Panc1 (cell line): ENCODE measurements around the gene LHFPL5. TPM values are rescaled to one million over a fixed set of nuclear protein-coding genes. Genes with fewer than 3 reads are reported as not detected.

Source experiments
- ATAC-seq: fragments of 200-7000 bp; cut with Tn5 transposase; 2 replicates; pipeline ENCODE4 v1.9.1; 2020; ENCODE audit warnings: mild to moderate bottlenecking, moderate library complexity
- BruUV-seq: library from RNA; stranded (reverse); fragments of 400-500 nt; replicated peaks from 2 replicates; lab custom pipeline; 2021; lab: Mats Ljungman, UMichigan
- CTCF ChIA-PET: fragments of 300-600 bp; sonication (Branson Sonifier 250); formaldehyde crosslinking; loops from one replicate; lab custom pipeline; 2022; ENCODE audit warnings: antibody characterized with exemption; lab: Charles Lee
- POLR2A ChIA-PET: fragments of 300-600 bp; sonication (Branson Sonifier 250); formaldehyde crosslinking; loops from one replicate; lab custom pipeline; 2022; ENCODE audit warnings: antibody characterized with exemption; lab: Charles Lee
- DNase-seq: peaks from one replicate; pipeline ENCODE4 v3.0.0-alpha.2; 2010; ENCODE audit warnings: low read depth, low spot score
- H3K27ac ChIP-seq: 2 replicates; pipeline ENCODE4 v1.5.1; 2011; ENCODE audit warnings: mild to moderate bottlenecking, low read length, inconsistent platforms
- H3K27me3 ChIP-seq: fragments of 200-500 bp; sonication (Bioruptor generic); 2 replicates; pipeline ENCODE4 v1.6.0; 2014; ENCODE audit warnings: low read length, inconsistent platforms; ENCODE audit not compliant: control insufficient read depth, insufficient read depth
- H3K36me3 ChIP-seq: fragments of 200-500 bp; sonication (Bioruptor generic); 2 replicates; pipeline ENCODE4 v1.5.1; 2014; ENCODE audit warnings: inconsistent platforms, mild to moderate bottlenecking, low read length, moderate library complexity; ENCODE audit not compliant: control insufficient read depth, insufficient read depth
- H3K4me1 ChIP-seq: 2 replicates; pipeline ENCODE4 v1.5.1; 2011; ENCODE audit warnings: inconsistent platforms, mild to moderate bottlenecking, low read length, moderate library complexity; ENCODE audit not compliant: control insufficient read depth, insufficient read depth
- H3K4me3 ChIP-seq, 2 experiments: 2 replicates each; pipeline ENCODE4 v1.5.1; 2011 to 2012; ENCODE audit warnings: low read depth in 2 of 2, low read length in 2 of 2, mild to moderate bottlenecking in 2 of 2, inconsistent platforms in 1 of 2, moderate library complexity in 1 of 2
- H3K9me3 ChIP-seq: fragments of 200-500 bp; sonication (Bioruptor generic); 2 replicates; pipeline ENCODE4 v1.5.1; 2014; ENCODE audit warnings: low read depth, mild to moderate bottlenecking, inconsistent platforms, low read length, moderate library complexity; ENCODE audit not compliant: control insufficient read depth, insufficient read depth
- POLR2AphosphoS5 ChIP-seq: IDR thresholded peaks from 2 replicates; pipeline ENCODE4 v1.6.1; 2012; ENCODE audit warnings: mild to moderate bottlenecking, low read depth, low read length, moderate library complexity
- SIN3A ChIP-seq: IDR thresholded peaks from 2 replicates; pipeline ENCODE4 v1.6.1; 2012; ENCODE audit warnings: low read depth, mild to moderate bottlenecking, low read length, moderate library complexity, borderline replicate concordance; ENCODE audit not compliant: insufficient read depth
- TCF7L2 ChIP-seq: IDR thresholded peaks from 2 replicates; pipeline ENCODE4 v1.6.1; 2011; ENCODE audit warnings: mild to moderate bottlenecking, low read depth, low read length, inconsistent platforms
- in situ Hi-C: cut with HindIII; loops from 2 replicates; pipeline ENCODE4 v1.10.0; 2016; ENCODE audit warnings: low sequenced_read_pairs, low pct_unique_long_range_greater_than_20kb
- intact Hi-C: fragments of 100-400 bp; cut with micrococcal nuclease; formaldehyde crosslinking; loops from one replicate; pipeline ENCODE4 v1.10.0; 2022; ENCODE audit not compliant: unreplicated experiment
- total RNA-seq: library from RNA; stranded (reverse); gene quantifications from one replicate; pipeline ENCODE4 v1.2.1, GENCODE V29; 2021; ENCODE audit not compliant: unreplicated experiment
- TF ChIP-seq, protein P1 (sequence below), 2 experiments: IDR thresholded peaks; 2 replicates each; pipeline ENCODE4 v1.6.1; 2011 to 2012; ENCODE audit warnings: low read depth in 2 of 2, control low read depth in 1 of 2, low read length in 1 of 2, mild to moderate bottlenecking in 1 of 2, moderate library complexity in 1 of 2; ENCODE audit not compliant: insufficient read depth in 1 of 2
- TF ChIP-seq, protein P2 (sequence below): fragments of 450-650 bp; IDR thresholded peaks from 2 replicates; pipeline ENCODE4 v1.5.1; 2017; ENCODE audit warnings: mild to moderate bottlenecking

Gene LHFPL5
- total RNA-seq, 1 experiment from 2014 or later: not detected

DNA sequence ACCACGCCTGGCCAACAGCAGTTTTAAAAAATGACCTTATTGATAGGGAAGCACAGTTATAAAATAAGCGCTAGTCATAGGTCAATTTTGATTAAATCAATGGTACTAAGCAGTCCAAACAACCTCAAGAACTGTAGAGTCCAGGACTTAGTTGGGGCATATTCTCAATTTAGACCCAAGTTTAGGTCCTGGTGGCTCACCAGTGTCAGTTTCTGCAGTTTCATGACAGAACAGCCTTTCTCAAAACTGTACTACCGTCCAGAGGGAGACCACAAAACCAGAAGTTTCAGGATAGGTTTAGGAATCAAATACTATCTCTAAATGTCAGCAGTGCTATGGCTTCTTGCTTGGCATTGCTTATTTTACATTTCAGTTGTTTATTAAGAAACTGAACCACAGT, 39.1 kb downstream of the LHFPL5 start:
- ATAC-seq: no peak

DNA sequence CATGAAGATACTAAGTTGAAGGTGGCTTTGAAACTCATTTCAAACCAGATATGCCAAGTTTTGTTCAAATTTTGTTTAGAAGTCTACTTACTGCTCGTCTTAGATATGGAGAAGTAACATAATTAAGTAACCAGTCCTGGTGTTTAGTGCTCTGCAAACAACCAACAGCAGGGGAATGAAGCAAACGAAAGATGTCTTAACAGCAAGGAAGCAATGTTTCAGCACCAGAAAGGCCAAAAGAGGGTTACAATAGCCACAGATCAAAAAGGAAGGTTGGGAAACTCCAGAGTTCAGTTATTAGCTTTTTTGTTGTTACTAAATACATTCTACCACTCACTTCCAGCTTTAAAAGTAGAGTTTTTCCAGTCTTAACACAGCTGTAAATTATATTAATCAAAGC, 45.1 kb downstream of the LHFPL5 start:
- DNase-seq: no peak

More for the DNA sequence above, 39.1 kb downstream of the LHFPL5 start:
- CTCF ChIA-PET: interaction anchor here (0.6 kb wide), 1 partner anchor 14 kb away, joined by 3 read pairs; no protein-coding TSS in a partner anchor
- intact Hi-C loops: no loop called here
- H3K27me3 ChIP-seq: no peaks in the 10 kb centered on the region
- no TSS peak for BruUV-seq
- POLR2A ChIA-PET: no interaction called here
- DNase-seq: no peak
- TF ChIP-seq, protein P1, sequence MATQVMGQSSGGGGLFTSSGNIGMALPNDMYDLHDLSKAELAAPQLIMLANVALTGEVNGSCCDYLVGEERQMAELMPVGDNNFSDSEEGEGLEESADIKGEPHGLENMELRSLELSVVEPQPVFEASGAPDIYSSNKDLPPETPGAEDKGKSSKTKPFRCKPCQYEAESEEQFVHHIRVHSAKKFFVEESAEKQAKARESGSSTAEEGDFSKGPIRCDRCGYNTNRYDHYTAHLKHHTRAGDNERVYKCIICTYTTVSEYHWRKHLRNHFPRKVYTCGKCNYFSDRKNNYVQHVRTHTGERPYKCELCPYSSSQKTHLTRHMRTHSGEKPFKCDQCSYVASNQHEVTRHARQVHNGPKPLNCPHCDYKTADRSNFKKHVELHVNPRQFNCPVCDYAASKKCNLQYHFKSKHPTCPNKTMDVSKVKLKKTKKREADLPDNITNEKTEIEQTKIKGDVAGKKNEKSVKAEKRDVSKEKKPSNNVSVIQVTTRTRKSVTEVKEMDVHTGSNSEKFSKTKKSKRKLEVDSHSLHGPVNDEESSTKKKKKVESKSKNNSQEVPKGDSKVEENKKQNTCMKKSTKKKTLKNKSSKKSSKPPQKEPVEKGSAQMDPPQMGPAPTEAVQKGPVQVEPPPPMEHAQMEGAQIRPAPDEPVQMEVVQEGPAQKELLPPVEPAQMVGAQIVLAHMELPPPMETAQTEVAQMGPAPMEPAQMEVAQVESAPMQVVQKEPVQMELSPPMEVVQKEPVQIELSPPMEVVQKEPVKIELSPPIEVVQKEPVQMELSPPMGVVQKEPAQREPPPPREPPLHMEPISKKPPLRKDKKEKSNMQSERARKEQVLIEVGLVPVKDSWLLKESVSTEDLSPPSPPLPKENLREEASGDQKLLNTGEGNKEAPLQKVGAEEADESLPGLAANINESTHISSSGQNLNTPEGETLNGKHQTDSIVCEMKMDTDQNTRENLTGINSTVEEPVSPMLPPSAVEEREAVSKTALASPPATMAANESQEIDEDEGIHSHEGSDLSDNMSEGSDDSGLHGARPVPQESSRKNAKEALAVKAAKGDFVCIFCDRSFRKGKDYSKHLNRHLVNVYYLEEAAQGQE (IDR thresholded peaks at IDR 0.05; ENCODE audit: insufficient read depth in 1 of 2, low read depth in 2 of 2, low read length in 1 of 2): no peak
- TF ChIP-seq TCF7L2 (no peak), SIN3A (no peak), POLR2AphosphoS5 (no peak)
- TF ChIP-seq, protein P2, sequence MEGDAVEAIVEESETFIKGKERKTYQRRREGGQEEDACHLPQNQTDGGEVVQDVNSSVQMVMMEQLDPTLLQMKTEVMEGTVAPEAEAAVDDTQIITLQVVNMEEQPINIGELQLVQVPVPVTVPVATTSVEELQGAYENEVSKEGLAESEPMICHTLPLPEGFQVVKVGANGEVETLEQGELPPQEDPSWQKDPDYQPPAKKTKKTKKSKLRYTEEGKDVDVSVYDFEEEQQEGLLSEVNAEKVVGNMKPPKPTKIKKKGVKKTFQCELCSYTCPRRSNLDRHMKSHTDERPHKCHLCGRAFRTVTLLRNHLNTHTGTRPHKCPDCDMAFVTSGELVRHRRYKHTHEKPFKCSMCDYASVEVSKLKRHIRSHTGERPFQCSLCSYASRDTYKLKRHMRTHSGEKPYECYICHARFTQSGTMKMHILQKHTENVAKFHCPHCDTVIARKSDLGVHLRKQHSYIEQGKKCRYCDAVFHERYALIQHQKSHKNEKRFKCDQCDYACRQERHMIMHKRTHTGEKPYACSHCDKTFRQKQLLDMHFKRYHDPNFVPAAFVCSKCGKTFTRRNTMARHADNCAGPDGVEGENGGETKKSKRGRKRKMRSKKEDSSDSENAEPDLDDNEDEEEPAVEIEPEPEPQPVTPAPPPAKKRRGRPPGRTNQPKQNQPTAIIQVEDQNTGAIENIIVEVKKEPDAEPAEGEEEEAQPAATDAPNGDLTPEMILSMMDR: no peak
- H3K27ac ChIP-seq: no peak overlapping the region
- H3K4me3 ChIP-seq: no peak overlapping the region
- in situ Hi-C loops: no loop called here
- no peaks in the 10 kb centered on the region for H3K4me1 ChIP-seq
- H3K36me3 ChIP-seq: peaks cover 21% of the 10 kb centered on the region
- no peaks in the 10 kb centered on the region for H3K9me3 ChIP-seq

More for the DNA sequence above, 45.1 kb downstream of the LHFPL5 start:
- Histone ChIP-seq H3K4me3 (no peak overlapping the region), H3K9me3 (no peaks in the 10 kb centered on the region), H3K27ac (no peak overlapping the region), H3K36me3 (peaks cover 16% of the 10 kb centered on the region; the same call in 1 of the 2 replicates), H3K4me1 (no peaks in the 10 kb centered on the region), H3K27me3 (no peaks in the 10 kb centered on the region)
- intact Hi-C loops (no loop called here), in situ Hi-C loops (no loop called here)
- ATAC-seq: no peak
- no TSS peak for BruUV-seq
- CTCF ChIA-PET: no interaction called here
- TF ChIP-seq, protein P1 (IDR thresholded peaks at IDR 0.05; ENCODE audit: insufficient read depth in 1 of 2, low read depth in 2 of 2, low read length in 1 of 2): no peak
- TF ChIP-seq POLR2AphosphoS5: no peak
- no peak for TF ChIP-seq SIN3A
- no peak for TF ChIP-seq TCF7L2
- TF ChIP-seq, protein P2: no peak
- POLR2A ChIA-PET: interaction anchor here (0.5 kb wide), 1 partner anchor 29 kb away, joined by 3 read pairs; no protein-coding TSS in a partner anchor
